SKM-1 treated with dmso at 0.1 percent for 144 hours (cell line): ENCODE results near the gene PCBP3.

ENCODE experiments used
- DNase-seq: peaks from one replicate; lab custom pipeline; 2025; ENCODE audit not compliant: unreplicated experiment; lab: John Stamatoyannopoulos, UW

Gene PCBP3

GRCh38 chr21:45723049-45723958 is 79.8 kb downstream of the PCBP3 start:
- DNase-seq, result no peak

GRCh38 chr21:45724345-45724961 is 80.9 kb downstream of the PCBP3 start:
- no peak for DNase-seq

GRCh38 chr21:45724994-45725843 is 81.7 kb downstream of the PCBP3 start:
- no peak for DNase-seq

GRCh38 chr21:45725844-45726200 is 82.3 kb downstream of the PCBP3 start:
- no peak for DNase-seq

GRCh38 chr21:45726438-45726837 is 82.9 kb downstream of the PCBP3 start:
- DNase-seq, result no peak

GRCh38 chr21:45727390-45727789 is 83.9 kb downstream of the PCBP3 start:
- DNase-seq, result no peak

GRCh38 chr21:45735259-45736000 is 91.9 kb downstream of the PCBP3 start:
- no peak for DNase-seq

- DNase-seq, result no peak
Observed at GRCh38 chr21:45736042-45736689, 92.6 kb downstream of the PCBP3 start.

GRCh38 chr21:45736690-45737484 is 93.4 kb downstream of the PCBP3 start:
- DNase-seq, result no peak

- no peak for DNase-seq
Observed at GRCh38 chr21:45737485-45738166, 94.1 kb downstream of the PCBP3 start.

GRCh38 chr21:45739218-45740087 is 95.9 kb downstream of the PCBP3 start:
- DNase-seq, result no peak

GRCh38 chr21:45740088-45740440 is 96.5 kb downstream of the PCBP3 start:
- no peak for DNase-seq

GRCh38 chr21:45740491-45741357 is 97.2 kb downstream of the PCBP3 start:
- no peak for DNase-seq

- no peak for DNase-seq
Observed at GRCh38 chr21:45741691-45742090, 98.2 kb downstream of the PCBP3 start.

- DNase-seq, result no peak
Observed at GRCh38 chr21:45742247-45742646, 98.7 kb downstream of the PCBP3 start.

- no peak for DNase-seq
Observed at GRCh38 chr21:45745256-45745655, 101.7 kb downstream of the PCBP3 start.

GRCh38 chr21:45747233-45747766 is 103.8 kb downstream of the PCBP3 start:
- no peak for DNase-seq
